Naive thymus-derived CD4-positive, alpha-beta T cell (primary cell): ENCODE measurements around the gene CAPN5. TPM values are rescaled to one million over a fixed set of nuclear protein-coding genes. Genes with fewer than 3 reads are reported as not detected.
"Not testable (repeated sequence)": the region's sequence is repeated elsewhere in the genome, so short reads cannot be mapped to it uniquely, and the experiment has no call there.

ENCODE experiments used
- ATAC-seq: fragments of 150-1000 bp; cut with Tn5 transposase; 2 replicates; pipeline ENCODE4 v1.10.0; 2021; ENCODE audit warnings: mild to moderate bottlenecking, moderate library complexity
- CTCF ChIA-PET: fragments of 350-600 bp; sonication (Branson Sonifier 250); formaldehyde crosslinking; loops from one replicate; lab custom pipeline; 2021; ENCODE audit warnings: antibody characterized with exemption; lab: Charles Lee
- POLR2A ChIA-PET: fragments of 350-600 bp; sonication (Branson Sonifier 250); formaldehyde crosslinking; loops from one replicate; lab custom pipeline; 2021; ENCODE audit warnings: antibody characterized with exemption, inconsistent platforms; lab: Charles Lee
- DNase-seq, 9 donors: peaks; one replicate each; pipeline versions ENCODE4 v3.0.0 to v3.0.0-alpha.2; 2020 to 2022; ENCODE audit warnings: mixed read lengths in 1 of 9
- H3K27ac ChIP-seq: one replicate; pipeline ENCODE4 v1.7.0; 2013; ENCODE audit warnings: mild to moderate bottlenecking, low read depth, low read length, moderate library complexity
- H3K27me3 ChIP-seq, 2 donors: one replicate each; pipeline ENCODE4 v1.7.0; 2013; ENCODE audit warnings: low read length in 2 of 2, mild to moderate bottlenecking in 2 of 2, moderate library complexity in 2 of 2; ENCODE audit not compliant: control insufficient read depth in 2 of 2, insufficient read depth in 2 of 2
- H3K36me3 ChIP-seq, 3 experiments: 1 replicate in 2 of 3; 2 replicates in 1 of 3; pipeline ENCODE4 v1.7.0; 2013; ENCODE audit warnings: low read length in 3 of 3, mild to moderate bottlenecking in 3 of 3, moderate library complexity in 1 of 3; ENCODE audit not compliant: insufficient read depth in 3 of 3, control insufficient read depth in 2 of 3
- H3K4me1 ChIP-seq, 2 donors: one replicate each; pipeline ENCODE4 v1.7.0; 2013; ENCODE audit warnings: low read length in 2 of 2, mild to moderate bottlenecking in 2 of 2, moderate library complexity in 1 of 2; ENCODE audit not compliant: control insufficient read depth in 2 of 2, insufficient read depth in 2 of 2
- H3K4me3 ChIP-seq: 2 replicates; pipeline ENCODE4 v1.7.0; 2013; ENCODE audit warnings: mild to moderate bottlenecking, low read length
- H3K9me3 ChIP-seq, 3 experiments: 1 replicate in 2 of 3; 2 replicates in 1 of 3; pipeline ENCODE4 v1.7.0; 2013; ENCODE audit warnings: low read length in 3 of 3; ENCODE audit not compliant: control insufficient read depth in 2 of 3
- H3K27ac Mint-ChIP-seq, 9 donors: one replicate each; pipeline ENCODE4 v1.8.0; 2020 to 2022; ENCODE audit warnings: mixed read lengths in 9 of 9, mild to moderate bottlenecking in 8 of 9, moderate library complexity in 5 of 9, inconsistent platforms in 2 of 9
- H3K27me3 Mint-ChIP-seq, 5 donors: one replicate each; pipeline ENCODE4 v1.8.0; 2021 to 2022; ENCODE audit warnings: mixed read lengths in 5 of 5, mild to moderate bottlenecking in 1 of 5
- H3K36me3 Mint-ChIP-seq, 5 donors: one replicate each; pipeline ENCODE4 v1.8.0; 2020 to 2022; ENCODE audit warnings: mixed read lengths in 5 of 5, mild to moderate bottlenecking in 3 of 5, inconsistent platforms in 1 of 5
- H3K4me1 Mint-ChIP-seq, 7 donors: one replicate each; pipeline ENCODE4 v1.8.0; 2020 to 2022; ENCODE audit warnings: mixed read lengths in 7 of 7, mild to moderate bottlenecking in 3 of 7, inconsistent platforms in 1 of 7
- H3K4me3 Mint-ChIP-seq, 10 donors: one replicate each; pipeline ENCODE4 v1.8.0; 2020 to 2022; ENCODE audit warnings: mild to moderate bottlenecking in 10 of 10, mixed read lengths in 10 of 10, moderate library complexity in 6 of 10, inconsistent platforms in 2 of 10
- H3K9me3 Mint-ChIP-seq, 11 donors: one replicate each; pipeline ENCODE4 v1.8.0; 2020 to 2022; ENCODE audit warnings: mixed read lengths in 11 of 11, mild to moderate bottlenecking in 4 of 11, inconsistent platforms in 1 of 11, moderate library complexity in 1 of 11
- intact Hi-C, 2 donors: fragments of 100-400 bp; cut with micrococcal nuclease; formaldehyde crosslinking; loops; one replicate each; pipeline ENCODE4 v1.15.1; 2023
- polyA plus RNA-seq, 2 donors: library from polyadenylated mRNA; unstranded; fragments of 300-500 nt; fragmentation: Illumina TruSeq; gene quantifications; one replicate each; pipeline ENCODE4 v1.2.3, GENCODE V29; 2021
- total RNA-seq, 6 experiments: library from RNA in 5 of 6; stranded (reverse) in 5 of 6; gene quantifications; 1 replicate in 5 of 6; 2 replicates in 1 of 6; pipeline ENCODE4 v1.2.3 and lab custom pipeline; 2021 to 2026

CAPN5 gene
- total and polyA plus RNA-seq, 7 experiments from 2014 or later: 0.94 to 5.8 (median 5.6) TPM

DNA sequence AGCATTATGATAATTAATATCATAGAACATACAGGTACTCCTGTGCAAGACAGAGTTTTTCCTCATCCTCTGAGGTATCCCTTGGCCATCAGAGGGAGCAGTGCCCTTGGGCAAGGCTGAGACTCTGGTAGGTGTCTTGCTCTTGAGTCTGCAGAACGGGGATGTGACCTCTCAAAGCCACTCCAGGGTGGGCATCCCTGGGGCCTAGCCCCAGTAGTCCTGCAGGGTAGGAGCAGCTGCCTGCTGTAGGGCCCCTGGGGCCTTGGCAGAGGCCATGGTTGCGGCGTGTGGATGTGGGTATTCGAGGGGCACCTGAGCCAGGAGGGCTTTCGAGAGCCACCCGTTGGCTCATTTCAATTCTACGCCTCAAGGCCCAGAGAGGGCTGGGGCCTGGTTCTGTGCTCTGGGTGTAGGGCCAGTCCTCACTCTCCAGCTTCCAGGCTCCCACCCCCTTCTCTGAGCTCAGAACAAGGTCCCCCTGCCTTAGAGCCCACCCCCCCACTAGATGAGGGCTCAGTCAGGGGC is 28.1 kb downstream of the CAPN5 start:
- no peak overlapping the region for H3K27ac Mint-ChIP-seq
- Histone ChIP-seq H3K36me3 (no peaks in the 10 kb centered on the region), H3K4me1 (no peaks in the 10 kb centered on the region), H3K4me3 (no peak overlapping the region), H3K9me3 (no peaks in the 10 kb centered on the region), H3K27ac (no peak overlapping the region), H3K27me3 (no peaks in the 10 kb centered on the region)
- H3K4me1 Mint-ChIP-seq: peaks cover 0 to 7% (median 4%) of the 10 kb centered on the region in 7 donors
- H3K9me3 Mint-ChIP-seq: no peaks in the 10 kb centered on the region
- DNase-seq (no peak), ATAC-seq (no peak)
- H3K36me3 Mint-ChIP-seq: peaks cover 0 to 3% (median 0%) of the 10 kb centered on the region in 5 donors
- H3K27me3 Mint-ChIP-seq: no peaks in the 10 kb centered on the region
- intact Hi-C loops: no loop called here
- H3K4me3 Mint-ChIP-seq: no peak overlapping the region
- CTCF ChIA-PET: interaction anchor here (1.0 to 2.2 kb wide), 2 partner anchors 31 to 47 kb away, joined by 3 to 6 read pairs; no protein-coding TSS in a partner anchor
- POLR2A ChIA-PET: no interaction called here

DNA sequence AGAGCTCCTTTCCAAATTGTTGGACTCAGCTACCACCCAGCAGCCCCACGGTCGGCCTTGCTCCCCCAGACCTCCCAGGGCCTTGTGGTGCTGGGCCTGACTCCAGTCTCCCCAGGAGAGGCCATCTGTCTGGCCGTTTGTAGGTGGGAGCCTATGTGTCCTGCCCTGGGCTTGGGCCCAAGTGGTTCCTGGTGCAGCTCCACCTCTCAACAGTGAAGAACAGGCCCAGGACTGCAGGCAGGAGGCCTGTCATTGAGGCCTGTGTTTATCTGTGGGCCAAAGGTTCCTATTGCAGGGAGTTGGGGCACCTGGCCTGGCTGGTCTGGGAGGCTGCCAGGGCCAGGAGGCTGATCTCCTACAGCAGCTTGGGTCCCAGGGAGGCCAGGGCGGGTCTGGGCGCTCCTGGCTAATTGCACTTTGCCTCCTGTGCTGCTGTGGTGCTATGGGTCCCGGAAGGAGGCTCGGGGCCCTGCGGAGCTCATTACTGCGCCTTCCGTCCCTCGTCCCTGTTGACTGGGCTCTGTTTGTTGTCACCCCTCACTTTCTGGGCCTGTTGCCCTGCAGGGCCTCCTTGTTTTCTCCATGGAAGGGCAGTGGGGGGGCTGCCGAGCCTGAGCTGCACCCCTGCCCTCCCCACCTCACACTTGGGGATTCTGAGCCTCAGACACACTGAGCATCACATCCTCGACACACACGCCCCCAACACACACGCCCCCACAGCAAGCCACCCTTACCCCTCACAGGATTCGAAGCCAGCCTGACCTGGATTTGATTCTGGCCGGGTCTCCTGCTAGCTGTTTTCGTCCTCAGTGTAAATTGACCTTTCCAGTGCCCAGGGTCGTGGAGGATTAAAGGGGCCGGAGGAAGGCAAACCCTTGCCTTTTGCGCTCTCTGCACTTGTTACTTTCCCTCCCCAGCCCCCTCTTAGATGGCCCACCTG is 29.1 kb downstream of the CAPN5 start:
- no peaks in the 10 kb centered on the region for H3K36me3 ChIP-seq
- POLR2A ChIA-PET: no interaction called here
- intact Hi-C loops: no loop called here
- H3K27me3 Mint-ChIP-seq: no peaks in the 10 kb centered on the region
- peaks cover 0 to 1% (median 0%) of the 10 kb centered on the region in 11 donors for H3K9me3 Mint-ChIP-seq
- H3K9me3 ChIP-seq: no peaks in the 10 kb centered on the region
- CTCF ChIA-PET: interaction anchor here (1.0 to 2.2 kb wide), 2 partner anchors 32 to 48 kb away, joined by 3 to 6 read pairs; no protein-coding TSS in a partner anchor
- no peak for ATAC-seq
- H3K27ac Mint-ChIP-seq: no peak overlapping the region
- H3K4me3 Mint-ChIP-seq: no peak overlapping the region
- no peaks in the 10 kb centered on the region for H3K4me1 ChIP-seq
- no peak overlapping the region for H3K4me3 ChIP-seq
- peaks cover 0 to 5% (median 0%) of the 10 kb centered on the region in 5 donors for H3K36me3 Mint-ChIP-seq
- no peak for DNase-seq
- H3K27me3 ChIP-seq: no peaks in the 10 kb centered on the region
- H3K27ac ChIP-seq: no peak overlapping the region
- H3K4me1 Mint-ChIP-seq: peaks cover 2 to 5% (median 4%) of the 10 kb centered on the region in 7 donors

DNA sequence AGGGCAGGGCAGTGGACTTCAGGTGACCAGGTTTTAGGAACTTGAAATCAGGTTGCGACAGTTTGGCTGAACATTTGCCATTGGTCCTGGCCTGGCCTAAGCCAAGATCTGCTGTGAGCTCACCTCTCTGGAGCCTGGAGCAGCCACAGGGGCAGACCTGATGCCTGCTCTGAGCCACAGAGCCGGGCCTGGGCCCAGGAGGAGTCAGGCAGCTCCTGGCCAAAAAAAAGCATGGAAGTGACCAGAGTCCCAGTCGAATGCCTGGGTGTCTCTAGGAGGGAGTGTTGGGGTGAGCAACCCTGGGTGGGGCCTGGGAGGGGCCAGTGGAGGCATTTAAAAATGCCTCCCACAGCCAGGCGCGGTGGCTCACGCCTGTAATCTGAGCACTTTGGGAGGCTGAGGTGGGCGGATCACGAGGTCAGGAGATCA is 29.8 kb downstream of the CAPN5 start:
- ChIA-PET POLR2A (no interaction called here), CTCF (no interaction called here)
- Mint-ChIP-seq H3K27ac (no peak overlapping the region), H3K4me3 (no peak overlapping the region), H3K36me3 (peaks cover 0 to 7% (median 0%) of the 10 kb centered on the region in 5 donors), H3K4me1 (peaks cover 0 to 5% (median 0%) of the 10 kb centered on the region in 7 donors), H3K27me3 (no peaks in the 10 kb centered on the region), H3K9me3 (peaks cover 0 to 4% (median 0%) of the 10 kb centered on the region in 11 donors)
- Histone ChIP-seq H3K9me3 (no peaks in the 10 kb centered on the region), H3K27ac (no peak overlapping the region), H3K4me1 (no peaks in the 10 kb centered on the region), H3K27me3 (no peaks in the 10 kb centered on the region), H3K36me3 (no peaks in the 10 kb centered on the region), H3K4me3 (no peak overlapping the region)
- ATAC-seq: no peak
- no peak for DNase-seq
- intact Hi-C loops: no loop called here

DNA sequence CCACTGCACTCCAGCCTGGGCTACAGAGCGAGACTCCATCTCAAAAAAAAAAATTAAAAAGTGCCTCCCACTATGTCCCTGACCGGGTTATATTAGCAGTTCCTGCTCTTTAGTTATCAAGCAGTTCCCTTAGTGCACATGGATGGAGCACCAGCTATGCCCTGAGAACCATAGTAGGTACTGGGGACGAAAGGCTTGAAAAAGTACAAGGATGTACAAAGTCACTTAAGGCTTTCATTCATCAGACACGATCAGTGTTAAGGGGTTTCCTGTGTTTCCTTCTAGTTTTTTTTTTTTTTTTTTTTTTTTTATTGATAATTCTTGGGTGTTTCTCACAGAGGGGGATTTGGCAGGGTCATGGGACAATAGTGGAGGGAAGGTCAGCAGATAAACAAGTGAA is 30.4 kb downstream of the CAPN5 start:
- H3K9me3 ChIP-seq, H3K27me3 Mint-ChIP-seq, H3K27me3 ChIP-seq, H3K27ac Mint-ChIP-seq, ATAC-seq, intact Hi-C loops, H3K4me1 Mint-ChIP-seq, DNase-seq, H3K4me3 Mint-ChIP-seq, H3K36me3 ChIP-seq, H3K27ac ChIP-seq, H3K4me3 ChIP-seq, POLR2A ChIA-PET, H3K9me3 Mint-ChIP-seq, H3K4me1 ChIP-seq: not testable (repeated sequence)
- CTCF ChIA-PET: interaction anchor here (0.7 kb wide), 1 partner anchor 52 kb away, joined by 3 read pairs; no protein-coding TSS in a partner anchor
- H3K36me3 Mint-ChIP-seq: peaks cover 0 to 11% (median 0%) of the 10 kb centered on the region in 5 donors

DNA sequence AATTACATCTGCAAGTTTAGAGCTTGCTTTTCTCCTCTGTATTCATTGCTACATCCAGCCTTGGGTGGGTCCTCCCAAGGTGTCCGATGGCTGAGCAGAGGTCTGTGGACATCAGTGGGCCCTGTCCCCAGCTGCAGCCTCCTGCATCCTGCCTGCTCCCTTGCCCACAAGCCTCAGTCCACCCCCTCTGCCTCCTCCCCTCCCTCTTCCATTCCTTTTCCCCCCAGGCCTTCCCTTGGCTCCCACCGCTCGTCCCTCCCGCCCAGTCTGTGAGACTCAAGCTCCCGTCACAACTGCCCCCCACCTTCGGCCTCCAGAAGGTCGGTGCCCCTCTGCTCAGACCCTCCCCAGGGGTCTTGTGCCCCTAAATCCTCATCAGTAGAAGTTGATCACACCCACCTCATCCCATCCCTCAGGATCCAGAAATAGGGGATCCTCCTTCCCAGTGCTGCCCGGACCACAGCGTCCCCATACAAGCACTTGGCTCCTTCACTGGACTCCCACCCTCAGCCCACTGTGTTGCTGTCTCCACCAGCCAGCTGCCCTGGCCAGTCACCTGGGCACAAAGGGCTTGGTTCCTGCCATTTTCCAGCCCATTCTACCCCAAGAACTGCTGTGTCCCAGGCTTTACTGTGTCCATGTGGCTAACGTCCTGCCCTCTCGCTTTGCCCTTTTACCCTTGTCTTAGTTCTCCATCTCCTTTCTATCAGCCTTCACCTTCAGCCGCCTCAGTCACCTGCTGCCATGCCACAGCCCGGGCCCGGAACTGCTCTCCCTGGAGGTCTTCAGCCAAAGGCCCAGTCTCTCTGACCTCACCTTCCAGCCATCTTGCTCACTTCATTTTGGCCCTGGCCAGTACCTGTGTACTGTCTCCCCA is 33.6 kb downstream of the CAPN5 start:
- no peak for DNase-seq
- ATAC-seq: no peak
- Mint-ChIP-seq H3K4me1 (peaks cover 0 to 5% (median 0%) of the 10 kb centered on the region in 7 donors), H3K27ac (peak overlapping the region in 1 of 9 donors; percentile 25), H3K36me3 (peaks cover 0 to 26% (median 3%) of the 10 kb centered on the region in 5 donors), H3K4me3 (no peak overlapping the region), H3K9me3 (peaks cover 0 to 4% (median 0%) of the 10 kb centered on the region in 11 donors), H3K27me3 (no peaks in the 10 kb centered on the region)
- ChIA-PET POLR2A (no interaction called here), CTCF (no interaction called here)
- Histone ChIP-seq H3K4me3 (no peak overlapping the region), H3K4me1 (no peaks in the 10 kb centered on the region), H3K27me3 (no peaks in the 10 kb centered on the region), H3K36me3 (no peaks in the 10 kb centered on the region), H3K9me3 (no peaks in the 10 kb centered on the region), H3K27ac (no peak overlapping the region)
- intact Hi-C loops: no loop called here

DNA sequence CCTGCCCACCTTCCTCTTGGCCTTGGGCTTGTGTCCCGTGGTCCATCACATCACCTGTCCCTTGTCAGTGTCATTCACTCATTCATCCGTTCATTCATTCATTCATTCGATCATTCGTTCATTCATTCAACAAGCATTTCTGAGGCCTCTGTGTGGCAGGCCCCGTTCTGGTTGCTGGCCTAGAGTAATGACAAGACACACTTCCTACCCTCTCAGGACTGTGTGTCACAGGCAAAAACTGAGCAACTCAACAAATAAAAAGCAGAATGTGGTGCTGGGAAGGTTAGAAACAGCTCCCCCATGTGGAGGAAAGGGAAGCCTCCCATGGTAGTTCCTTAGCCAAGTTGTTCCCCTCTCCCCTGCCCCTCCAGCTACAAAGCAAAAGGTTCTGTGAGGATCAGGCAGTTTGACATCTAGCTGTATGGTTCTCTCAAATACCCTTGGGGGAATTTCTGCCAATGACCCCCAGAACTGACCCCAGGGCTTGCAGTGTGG is 34.3 kb downstream of the CAPN5 start:
- Histone ChIP-seq H3K4me1 (no peaks in the 10 kb centered on the region), H3K4me3 (no peak overlapping the region), H3K36me3 (no peaks in the 10 kb centered on the region), H3K27me3 (no peaks in the 10 kb centered on the region), H3K9me3 (no peaks in the 10 kb centered on the region), H3K27ac (no peak overlapping the region)
- no peak overlapping the region for H3K4me3 Mint-ChIP-seq
- intact Hi-C loops: no loop called here
- no peak for ATAC-seq
- H3K27ac Mint-ChIP-seq: no peak overlapping the region
- no peak for DNase-seq
- CTCF ChIA-PET: no interaction called here
- H3K4me1 Mint-ChIP-seq: peaks cover 0 to 5% (median 0%) of the 10 kb centered on the region in 7 donors
- no peaks in the 10 kb centered on the region for H3K27me3 Mint-ChIP-seq
- H3K36me3 Mint-ChIP-seq: peaks cover 0 to 26% (median 3%) of the 10 kb centered on the region in 5 donors
- POLR2A ChIA-PET: no interaction called here
- peaks cover 0 to 4% (median 0%) of the 10 kb centered on the region in 11 donors for H3K9me3 Mint-ChIP-seq
